HG02610 (cell line): ENCODE measurements around the gene CHRNA4.

Experiments used
- ATAC-seq: cut with Tn5 transposase; IDR thresholded peaks from one replicate; pipeline ENCODE4 v1.9.1; 2021; ENCODE audit warnings: mild to moderate bottlenecking, moderate library complexity; ENCODE audit not compliant: unreplicated experiment

The CHRNA4 gene

DNA sequence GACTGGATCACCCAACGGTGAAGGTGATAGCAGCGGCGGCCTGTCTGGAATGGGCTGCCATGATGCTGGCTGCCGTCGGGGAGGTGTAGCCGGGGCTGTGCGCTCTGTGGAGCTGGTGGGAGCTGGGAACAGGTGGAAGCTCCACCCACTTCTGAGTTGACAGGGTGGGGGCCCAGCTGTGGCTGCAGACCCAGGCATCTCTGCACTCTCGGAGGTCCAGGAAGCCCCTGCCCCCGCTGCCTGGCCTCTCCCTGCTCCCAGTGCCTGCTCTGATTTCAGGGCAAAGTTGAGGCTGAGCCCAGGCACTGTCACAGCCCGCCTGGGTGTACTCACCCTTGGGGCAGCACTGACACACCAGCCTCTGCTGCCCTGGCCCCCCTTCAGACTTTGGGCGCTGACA is 18.1 kb upstream of the CHRNA4 start:
- no peak for ATAC-seq

DNA sequence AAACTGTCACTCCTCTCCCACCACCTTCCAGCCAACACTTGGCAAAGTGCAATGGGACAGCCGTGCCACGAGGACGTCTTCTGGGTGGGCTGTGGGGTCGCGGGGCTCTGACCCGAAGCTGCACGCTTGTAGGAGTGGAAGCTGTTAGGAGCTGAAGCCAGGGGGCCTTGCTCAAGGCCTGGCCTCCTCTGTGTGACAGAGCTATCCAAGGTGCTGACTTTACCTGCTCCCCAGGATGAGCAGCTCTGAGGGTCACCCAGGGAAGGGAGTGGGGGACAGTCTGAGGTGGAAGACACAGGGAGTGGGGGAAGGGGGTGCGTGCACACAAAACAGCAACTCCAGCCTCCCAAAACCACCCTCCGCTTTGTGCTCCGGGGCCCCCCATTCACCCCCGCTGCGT is 17.5 kb upstream of the CHRNA4 start:
- ATAC-seq = no peak

DNA sequence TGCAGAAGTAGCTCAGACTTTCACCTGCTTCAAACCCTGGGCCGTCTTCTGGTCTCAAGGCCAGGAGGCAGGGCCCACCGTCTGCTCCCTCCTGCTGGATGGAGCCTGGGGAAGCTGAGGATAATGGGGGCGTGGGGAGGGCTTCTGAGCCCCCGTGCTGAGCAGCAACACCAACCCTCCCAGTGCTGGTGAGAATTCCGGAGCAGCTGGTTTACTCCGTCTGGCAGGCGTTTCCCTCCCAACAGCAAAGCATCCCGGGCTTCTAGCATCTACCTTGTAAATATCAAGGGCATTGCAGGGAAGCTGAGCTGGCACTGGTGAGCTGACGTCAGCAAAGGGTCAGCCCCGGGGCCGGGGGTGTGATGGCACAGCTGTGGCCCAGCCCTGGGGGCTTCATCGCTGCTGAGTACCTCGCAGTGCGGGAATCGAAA is 16.8 kb upstream of the CHRNA4 start:
- ATAC-seq = no peak

GRCh38 chr20:63377256-63377941 is 16.2 kb upstream of the CHRNA4 start:
- no peak for ATAC-seq

DNA sequence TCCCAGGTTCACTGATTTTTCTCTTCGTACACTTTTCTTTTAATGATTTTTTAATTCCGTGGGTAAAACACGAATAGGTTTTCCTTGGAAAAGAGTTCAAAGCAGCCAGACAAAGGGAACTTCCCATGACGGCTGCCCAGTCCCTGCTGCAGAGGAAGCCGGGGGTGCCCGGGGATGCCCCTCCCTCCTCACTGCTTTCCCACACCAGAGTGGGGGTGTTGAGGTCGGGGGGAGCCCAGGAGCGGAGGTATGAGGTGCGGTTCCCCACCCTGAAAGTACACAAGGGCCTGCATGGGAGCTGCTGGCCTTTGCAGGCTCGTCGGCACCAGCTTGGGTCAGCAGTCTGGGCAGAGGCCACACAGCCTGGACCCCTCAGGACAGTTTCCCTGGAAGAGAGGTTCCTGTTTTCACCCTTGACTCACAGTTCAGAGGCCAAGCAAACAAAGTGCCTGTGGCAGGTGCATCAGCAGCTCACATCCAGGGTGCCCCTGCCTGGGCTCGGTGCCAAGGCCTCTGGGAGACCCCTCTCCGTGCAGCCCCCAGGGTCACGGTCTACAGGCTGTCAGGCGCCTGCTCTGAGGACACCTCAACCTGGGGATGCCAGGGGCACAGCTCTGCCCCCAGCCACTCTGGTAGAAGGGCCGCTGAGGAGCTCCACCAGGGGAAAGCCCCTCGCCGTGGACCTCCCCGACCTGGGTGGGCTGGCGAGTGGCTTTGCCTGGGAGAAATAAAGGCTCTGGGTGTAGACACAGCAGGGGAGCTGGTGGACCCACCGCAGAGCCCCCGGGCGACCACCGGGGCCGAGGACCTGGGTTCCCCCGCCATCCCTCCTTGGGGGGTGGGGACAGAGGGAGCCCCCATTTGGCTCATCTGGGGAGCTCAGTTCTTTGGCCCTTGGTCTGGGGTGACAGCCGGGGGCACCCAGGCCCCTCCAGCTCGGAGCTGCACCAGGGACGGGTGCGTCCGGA is 15.4 kb upstream of the CHRNA4 start:
- no peak for ATAC-seq

- ATAC-seq = no peak
These were observed 14.3 kb upstream of the CHRNA4 start for GRCh38 chr20:63375438-63375837.

DNA sequence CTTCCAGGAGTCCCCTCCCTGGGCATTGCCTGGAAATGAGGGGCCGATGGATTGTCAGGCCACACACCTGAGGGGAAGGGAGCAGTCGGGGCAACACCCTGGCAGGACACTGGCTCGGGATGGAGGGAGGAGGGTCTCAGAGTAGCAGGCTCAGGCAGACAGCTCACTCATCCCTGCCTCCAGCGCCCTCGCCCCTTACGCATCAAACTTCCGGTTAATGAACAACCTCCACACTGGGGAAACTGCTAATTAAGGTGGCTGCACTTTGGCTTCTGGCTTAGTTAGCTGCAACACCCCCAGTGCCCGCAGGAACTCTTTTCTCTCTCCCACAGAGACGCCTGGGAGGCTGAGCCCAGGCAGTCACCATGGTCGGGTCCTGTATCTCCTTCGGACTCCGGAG is 13.4 kb upstream of the CHRNA4 start:
- no peak for ATAC-seq

DNA sequence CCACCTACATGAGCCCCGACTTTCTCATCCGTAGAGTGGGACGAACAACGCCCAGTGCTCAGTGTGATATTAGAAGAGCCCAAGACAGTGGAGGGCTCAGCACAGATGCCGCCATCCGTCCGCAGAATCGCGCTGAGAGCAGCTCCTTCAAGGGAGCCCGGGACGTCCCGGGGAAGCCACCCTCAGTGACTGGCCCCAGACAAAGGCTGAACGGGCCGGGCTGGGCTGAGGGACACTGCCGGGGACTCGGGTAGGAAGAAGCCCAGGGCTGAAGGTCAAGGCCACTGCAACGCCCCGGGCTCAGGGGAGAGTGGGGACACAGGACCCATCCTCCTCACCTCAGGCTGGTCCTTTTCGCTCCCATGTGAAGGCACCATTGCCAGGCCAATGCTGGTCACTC is 12.8 kb upstream of the CHRNA4 start:
- no peak for ATAC-seq

DNA sequence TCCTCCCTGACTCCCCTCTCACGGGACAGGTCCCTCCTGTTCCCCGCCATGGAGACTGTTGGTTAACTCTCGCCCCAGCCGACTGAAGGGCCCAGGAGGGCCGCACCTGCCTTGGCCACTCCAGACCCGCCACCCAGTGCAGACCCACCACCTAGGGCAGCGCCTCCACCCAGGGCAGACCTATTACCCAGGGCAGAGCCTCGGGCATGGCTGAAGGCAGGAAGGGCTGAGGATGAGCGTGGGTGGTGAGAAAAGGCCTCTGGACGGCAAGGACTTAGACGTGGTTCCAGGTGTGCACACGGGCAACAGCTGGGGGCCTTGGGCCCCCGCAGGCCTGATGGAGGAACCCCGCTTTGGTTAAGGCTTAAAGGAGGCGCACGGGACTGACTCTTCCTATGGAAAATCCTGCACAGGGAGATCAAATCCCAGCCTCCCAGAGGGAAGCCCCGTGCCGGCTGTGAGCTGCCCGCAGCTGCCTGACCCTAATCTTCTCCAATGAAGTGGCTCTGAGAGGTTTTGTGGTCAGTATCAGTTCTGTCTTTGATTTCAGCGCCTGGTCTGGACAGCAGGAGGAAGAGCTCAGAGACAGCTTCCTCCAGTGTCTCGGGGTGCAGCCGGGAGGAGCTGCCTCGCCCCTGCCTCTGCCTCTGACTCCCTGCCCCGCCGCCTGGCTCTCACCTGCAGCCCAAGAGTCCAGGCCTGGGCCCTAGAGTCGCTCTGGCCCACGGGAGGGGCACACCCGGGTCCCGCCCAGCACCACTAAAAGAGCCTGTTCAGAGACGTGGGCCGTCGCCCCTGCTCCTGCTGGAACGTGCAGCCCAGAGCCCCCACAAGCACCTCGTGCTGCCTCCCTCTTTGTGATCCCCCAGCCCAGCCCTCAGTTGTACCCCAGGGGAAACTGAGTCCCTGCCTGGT is 12.1 kb upstream of the CHRNA4 start:
- no peak for ATAC-seq

DNA sequence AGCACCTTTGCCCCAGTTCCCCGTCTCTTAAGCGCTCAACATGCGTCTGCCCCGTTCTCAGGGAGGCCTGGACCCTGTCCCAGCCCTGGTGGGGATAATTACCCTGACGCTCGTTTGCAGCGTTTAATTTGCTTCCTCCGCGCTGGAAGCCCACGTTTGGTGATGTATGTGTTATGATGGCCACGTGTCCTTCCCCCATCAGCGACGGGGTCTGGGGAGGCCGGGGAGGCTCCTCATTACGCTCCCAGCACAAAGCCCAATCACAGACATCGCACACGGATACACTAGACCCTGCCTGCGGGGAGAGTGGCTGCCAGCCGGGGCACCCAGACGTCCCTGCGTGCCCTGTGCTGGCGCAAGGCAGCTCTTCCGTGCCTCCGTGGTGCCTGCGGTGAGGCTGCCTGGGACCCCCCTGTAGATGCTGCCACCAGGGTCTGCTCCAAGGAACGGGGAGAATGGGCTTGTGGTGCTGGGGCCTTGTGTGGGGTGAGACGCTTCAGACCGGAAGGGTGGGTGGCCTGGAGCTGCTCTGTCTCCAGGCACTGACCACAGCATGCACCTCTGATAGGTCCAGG is 10.2 kb upstream of the CHRNA4 start:
- ATAC-seq = no peak

GRCh38 chr20:63370618-63371187 is 9.6 kb upstream of the CHRNA4 start:
- ATAC-seq = no peak

- no peak for ATAC-seq
These were observed 8.8 kb upstream of the CHRNA4 start for GRCh38 chr20:63369724-63370617.

DNA sequence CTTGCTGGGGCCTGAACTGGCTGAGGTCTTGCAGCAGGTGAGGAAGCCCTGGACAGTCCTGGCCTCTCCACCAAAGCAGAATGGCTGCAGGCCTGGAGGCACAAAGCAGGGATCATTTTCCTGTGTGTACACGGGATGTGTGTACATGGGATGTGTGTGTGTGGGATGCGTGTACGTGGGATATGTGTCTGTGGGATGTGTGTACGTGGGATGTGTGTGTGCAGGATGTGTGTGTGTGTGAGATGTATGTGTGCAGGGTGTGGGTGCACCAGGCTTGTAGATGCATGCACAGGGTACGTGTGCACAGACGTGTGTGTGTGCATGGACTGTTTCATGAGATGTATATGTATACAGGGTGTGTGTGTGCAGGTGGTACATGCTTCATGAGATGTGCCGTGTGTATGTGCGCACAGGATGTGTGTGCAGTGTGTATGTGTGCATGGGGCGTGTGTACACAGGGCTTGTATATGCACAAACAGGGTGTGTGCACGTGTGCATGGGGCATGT is 7.9 kb upstream of the CHRNA4 start:
- ATAC-seq = no peak

DNA sequence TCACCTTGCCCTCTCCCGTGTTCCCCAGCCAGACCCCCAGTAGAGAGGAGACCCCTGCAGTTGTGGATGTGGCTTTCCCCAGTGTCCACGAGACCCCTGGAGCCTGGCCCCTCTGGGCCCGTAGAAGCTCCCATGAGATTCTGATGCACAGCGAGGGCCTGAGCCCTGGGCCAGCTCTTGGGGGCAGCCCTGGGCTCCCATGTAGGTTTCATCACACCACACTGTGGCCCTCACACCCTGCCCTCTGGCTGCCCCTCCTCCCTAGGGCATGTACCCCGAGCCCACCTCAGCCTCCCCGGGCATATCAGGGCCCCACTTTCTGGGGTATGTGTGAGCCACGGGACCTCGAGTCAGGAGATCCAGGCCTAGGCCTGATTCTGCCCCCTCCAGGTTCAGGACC is 7.0 kb upstream of the CHRNA4 start:
- ATAC-seq = no peak

GRCh38 chr20:63367446-63368055 is 6.4 kb upstream of the CHRNA4 start:
- ATAC-seq = no peak

DNA sequence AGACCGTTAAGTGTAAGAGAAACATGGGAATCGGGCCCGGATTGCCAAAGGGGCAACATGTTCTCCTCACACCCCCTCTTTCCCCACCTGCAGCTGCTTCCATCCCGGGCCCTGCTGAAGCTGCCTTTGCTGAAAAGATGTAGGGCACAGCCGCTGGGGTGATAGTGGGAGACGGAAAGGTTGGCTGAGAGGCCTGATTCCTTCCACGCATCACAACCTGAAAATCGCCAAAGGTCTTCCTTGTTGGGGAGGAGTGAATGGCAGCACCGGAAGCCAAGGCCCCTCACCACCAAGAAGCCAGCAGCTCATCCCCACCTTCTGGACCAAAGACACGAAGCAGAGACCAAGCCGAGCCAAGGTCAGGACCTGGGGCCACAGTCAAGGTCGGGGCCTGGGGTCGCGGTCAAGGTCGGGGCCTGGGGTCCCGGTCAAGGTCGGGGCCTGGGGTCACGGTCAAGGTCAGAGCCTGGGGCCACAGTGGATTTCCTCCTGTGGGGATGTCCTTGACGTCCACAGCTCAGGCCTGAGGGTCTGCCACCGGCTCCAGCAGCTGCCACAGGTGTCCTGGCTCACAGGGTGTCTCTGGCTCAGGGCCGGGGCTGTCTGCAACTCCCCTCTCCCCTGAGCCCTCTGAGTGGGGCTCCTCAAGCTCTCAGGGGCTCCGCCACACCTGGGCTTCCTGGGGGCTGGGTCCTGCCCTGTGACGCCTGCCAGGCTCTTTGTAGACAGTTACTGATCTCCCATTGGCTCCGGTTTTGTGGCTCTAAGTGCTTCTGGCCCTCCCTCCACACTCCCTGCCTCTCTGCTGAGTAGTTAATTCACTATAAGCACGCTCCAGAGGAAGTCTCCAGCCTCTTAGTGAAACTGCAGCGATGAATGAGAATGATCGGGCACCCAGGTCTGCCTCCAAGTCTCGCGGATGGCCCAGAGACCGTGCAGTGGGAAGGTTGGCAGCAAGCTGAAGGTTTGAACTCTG is 5.5 kb upstream of the CHRNA4 start:
- ATAC-seq = no peak

GRCh38 chr20:63365601-63366389 is 4.6 kb upstream of the CHRNA4 start:
- ATAC-seq = no peak
